Measurements from ENCODE around the gene RADIL.
"Not testable (repeated sequence)": the region's sequence is repeated elsewhere in the genome, so short reads cannot be mapped to it uniquely, and the experiment has no call there.

RADIL gene

DNA sequence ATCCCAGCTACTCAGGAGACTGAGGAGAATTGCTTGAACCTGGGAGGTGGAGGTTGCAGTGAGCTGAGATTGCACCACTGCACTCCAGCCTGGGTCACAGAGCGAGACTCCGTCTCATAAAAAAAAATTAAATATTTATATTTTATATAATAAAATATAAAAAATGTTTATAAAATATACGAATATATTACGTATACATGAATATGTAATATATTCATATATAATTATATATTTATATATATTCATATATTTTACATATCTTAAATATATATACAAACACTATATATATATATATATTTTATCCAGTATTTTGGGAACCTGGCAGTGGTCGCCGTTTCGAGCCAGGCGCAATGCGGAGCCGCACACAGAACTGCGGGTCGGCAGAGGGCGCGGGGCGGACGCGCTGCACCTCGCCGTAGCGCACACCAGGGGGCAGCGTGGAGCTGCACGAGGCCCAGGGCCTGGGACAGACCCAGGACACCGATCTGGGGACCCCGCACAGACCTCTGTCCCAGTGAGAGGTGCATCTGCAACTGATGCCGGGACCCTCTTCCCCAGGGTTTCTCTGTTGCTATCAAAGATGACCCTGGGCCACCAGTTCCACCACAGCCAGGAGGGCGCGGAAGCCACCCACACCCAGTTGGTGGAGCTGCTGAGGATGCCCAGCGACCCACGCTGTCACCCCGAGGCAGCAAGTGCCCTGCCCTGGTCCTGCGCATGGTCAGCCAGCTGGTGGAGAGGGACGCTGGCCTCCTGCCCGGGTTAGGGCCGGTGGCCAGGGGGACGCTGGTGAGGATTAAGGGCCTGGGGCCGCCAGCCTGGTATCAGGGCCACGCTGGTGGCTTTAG is 85.4 kb downstream of the RADIL start:
- no peak overlapping the region for H3K4me3 ChIP-seq (ENCODE audit: low read length)
- TF ChIP-seq ZNF274 (IDR thresholded peaks at IDR 0.05; ENCODE audit: low read depth, low read length), result no peak

DNA sequence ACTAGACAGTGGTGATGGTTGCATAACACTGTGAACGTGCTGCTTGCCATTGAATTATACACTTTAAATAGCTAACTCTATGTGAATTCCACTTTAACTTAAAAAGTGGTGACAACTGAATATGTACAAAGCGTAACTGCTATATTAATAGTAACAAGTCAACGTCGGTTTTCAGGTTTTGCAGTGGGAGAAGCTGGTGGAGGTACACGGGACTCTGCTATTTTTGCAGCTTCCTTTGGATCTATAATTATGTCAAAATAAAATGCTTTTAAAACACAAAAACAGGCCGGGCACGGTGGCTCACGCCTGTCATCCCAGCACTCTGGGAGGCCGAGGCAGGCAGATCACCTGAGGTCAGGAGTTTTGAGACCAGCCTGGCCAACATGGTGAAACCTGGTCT is 87.1 kb downstream of the RADIL start:
- no peak overlapping the region for H3K4me3 ChIP-seq (ENCODE audit: low read length)
- TF ChIP-seq ZNF274 (IDR thresholded peaks at IDR 0.05; ENCODE audit: low read depth, low read length), result no peak

DNA sequence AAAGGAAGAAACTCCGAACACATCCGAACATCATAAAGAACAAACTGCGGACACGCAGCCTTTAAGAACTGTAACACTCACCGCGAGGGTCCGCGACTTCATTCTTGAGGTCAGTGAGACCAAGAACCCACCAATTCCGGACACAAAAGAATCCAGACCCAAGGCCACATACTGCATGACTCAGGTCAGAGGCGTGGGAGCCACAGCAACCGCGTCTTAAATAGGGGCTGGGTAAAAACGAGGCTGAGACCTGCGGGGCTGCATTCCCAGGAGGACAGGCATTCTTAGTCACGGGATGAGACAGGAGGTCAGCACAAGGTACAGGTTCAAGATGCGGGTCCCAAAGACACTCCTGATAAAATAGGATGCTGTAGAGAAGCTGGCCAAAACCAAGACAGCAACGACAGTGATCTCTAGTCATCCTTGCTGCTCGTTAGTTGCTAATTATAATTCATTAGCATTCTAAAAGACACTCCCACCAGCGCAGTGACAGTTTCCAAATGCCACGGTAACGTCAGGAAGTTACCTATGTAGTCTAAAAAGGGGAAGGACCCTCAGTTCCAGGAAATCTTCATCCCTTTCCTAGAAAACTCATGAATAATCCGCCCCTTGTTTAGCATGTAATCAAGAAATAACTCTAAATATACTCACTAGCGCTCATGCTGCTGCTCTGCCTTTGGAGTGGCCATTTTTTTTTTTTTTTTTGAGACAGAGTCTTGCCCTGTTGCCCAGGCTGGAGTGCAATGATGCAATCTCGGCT is 88.7 kb downstream of the RADIL start:
- no peak for TF ChIP-seq ZNF274 (IDR thresholded peaks at IDR 0.05; ENCODE audit: low read depth, low read length)

DNA sequence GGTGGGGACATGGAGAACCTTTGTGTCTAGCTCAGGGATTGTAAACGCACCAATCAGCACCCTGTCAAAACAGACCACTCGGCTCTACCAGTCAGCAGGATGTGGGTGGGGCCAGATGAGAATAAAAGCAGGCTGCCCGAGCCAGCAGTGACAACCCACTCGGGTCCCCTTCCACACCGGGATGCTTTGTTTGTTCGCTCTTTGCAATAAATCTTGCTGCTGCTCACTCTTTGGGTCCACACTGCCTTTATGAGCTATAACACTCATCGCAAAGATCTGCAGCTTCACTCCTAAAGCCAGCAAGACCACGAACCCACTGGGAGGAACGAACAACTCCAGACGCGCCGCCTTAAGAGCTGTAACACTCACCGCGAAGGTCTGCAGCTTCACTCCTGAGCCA is 89.3 kb downstream of the RADIL start:
- not testable (repeated sequence) for H3K4me3 ChIP-seq (ENCODE audit: low read length)

More for the DNA sequence above, 88.7 kb downstream of the RADIL start:
- no peak overlapping the region for H3K4me3 ChIP-seq (ENCODE audit: low read length)

DNA sequence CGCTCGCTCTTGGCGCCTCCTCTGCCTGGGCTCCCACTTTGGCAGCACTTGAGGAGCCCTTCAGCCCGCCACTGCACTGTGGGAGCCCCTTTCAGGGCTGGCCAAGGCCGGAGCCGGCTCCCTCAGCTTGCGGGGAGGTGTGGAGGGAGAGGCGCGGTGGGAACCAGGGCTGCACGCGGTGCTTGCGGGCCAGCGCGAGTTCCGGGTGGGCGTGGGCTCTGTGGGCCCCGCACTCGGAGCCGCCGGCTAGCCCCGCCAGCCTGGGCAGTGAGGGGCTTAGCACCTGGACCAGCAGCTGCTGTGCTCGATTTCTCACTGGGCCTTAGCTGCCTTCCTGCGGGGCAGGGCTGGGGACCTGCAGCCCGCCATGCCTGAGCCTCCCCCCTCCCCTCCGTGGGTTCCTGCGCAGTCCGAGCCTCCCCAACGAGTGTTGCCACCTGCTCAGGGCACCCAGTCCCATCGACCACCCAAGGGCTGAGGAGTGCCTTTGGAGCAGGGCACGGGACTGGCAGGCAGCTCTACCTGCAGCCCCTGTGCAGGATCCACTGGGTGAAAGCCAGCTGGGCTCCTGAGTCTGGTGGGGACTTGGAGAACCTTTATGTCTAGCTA is 90.0 kb downstream of the RADIL start:
- H3K4me3 ChIP-seq (ENCODE audit: low read length), result not testable (repeated sequence)

DNA sequence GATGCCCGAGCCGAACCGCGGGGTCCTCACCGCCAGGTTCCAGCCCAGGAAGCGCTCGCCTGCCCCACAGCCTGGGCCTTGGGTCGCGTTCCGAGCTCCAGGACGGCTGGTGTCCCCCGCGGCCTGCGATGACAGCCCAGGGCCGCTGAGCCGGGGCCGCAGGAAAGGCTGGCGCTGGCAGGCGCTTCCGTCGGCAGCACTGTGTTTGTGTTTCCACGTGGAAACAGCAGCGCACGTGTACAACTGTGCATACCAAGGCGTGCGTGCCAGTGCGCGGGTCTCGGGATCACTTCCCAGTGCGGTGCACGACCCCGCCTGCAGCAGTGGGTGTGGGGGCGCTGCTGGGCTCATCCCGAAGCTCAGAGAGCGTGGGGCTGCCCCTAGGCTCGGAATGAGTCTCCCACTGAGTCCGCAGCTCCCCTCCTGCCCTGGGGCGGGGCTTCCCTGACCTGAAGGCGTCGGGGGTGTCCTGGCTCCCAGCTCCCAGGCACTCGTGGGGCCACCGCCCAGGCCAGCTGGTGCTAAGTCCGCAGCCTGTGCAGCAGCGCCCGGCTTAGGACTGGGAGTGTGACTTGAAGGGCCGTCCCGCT is 90.9 kb downstream of the RADIL start:
- no peak overlapping the region for H3K4me3 ChIP-seq (ENCODE audit: low read length)

DNA sequence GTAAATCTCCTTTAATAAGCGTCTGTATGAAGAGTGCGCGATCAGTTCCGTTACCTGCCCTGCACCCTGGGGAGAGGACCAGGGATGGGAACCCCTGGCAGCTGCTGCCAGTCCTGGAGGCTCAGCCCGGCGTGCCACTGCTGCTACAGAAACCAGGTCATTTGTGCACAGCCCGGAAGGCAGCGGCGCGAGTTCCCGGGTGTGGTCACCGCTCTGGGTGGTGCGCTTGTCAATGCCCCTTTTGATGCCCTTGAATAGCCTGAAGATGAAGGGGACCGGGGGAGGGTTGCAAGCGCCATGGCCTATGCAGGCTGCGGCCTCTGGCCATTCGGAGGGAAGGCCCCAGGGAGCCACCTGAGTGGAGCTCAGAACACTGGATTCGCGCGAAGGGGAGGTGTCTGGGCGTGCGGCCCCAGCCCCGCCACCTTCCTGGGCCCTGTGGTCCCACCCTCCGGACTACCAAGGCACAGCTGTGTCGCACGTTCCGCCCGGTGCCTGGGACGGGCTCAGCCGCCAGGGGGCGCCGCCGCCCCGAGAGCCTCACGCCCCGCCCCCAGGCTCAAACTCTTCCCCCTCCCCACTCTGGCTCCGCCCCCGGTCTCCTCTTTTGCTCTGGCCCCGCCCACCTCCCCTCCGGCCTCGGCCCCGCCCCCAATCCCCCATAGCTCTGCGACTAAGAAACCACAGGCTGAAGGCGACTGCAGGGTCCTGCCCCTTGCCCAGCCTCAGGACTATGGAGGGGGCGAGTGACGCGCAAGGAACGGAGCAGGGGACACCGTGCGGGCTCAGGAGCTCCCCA is 91.6 kb downstream of the RADIL start:
- no peak overlapping the region for H3K4me3 ChIP-seq (ENCODE audit: low read length)
- TF ChIP-seq ZNF274 (IDR thresholded peaks at IDR 0.05; ENCODE audit: low read depth, low read length), result no peak

More for the DNA sequence above, 90.9 kb downstream of the RADIL start:
- TF ChIP-seq ZNF274 (IDR thresholded peaks at IDR 0.05; ENCODE audit: low read depth, low read length), result no peak

DNA sequence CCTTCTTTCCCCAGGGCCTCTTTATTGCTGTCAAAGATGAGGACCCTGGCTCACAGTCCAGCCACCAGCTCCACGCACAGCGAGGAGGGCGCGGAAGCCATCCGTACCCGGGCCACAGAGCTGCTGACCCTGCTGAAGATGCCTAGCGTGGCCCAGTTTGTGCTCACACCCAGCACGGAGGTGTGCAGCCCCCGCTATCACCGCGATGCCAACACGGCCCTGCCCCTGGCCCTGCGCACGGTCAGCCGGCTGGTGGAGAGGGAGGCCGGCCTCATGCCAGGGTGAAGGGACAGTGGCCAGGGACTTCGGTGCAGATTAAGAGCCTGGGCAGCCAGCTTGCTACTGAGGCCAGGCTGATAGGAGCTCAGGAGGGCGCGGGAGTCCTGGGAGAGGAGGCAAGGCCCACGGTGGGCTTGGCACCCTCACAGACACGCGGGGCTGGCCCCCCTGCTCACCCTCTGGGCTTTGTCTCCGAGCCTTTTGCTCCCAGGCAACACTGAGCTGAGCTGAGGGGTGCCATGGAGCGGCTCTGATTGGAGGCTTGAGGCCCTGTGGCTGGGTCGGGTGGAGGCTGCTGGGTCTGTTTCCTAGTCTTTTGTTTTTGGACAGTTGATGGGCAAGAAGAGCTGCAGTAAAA is 92.3 kb downstream of the RADIL start:
- TF ChIP-seq ZNF274 (IDR thresholded peaks at IDR 0.05; ENCODE audit: low read depth, low read length), result no peak
- H3K4me3 ChIP-seq (ENCODE audit: low read length), result no peak overlapping the region

DNA sequence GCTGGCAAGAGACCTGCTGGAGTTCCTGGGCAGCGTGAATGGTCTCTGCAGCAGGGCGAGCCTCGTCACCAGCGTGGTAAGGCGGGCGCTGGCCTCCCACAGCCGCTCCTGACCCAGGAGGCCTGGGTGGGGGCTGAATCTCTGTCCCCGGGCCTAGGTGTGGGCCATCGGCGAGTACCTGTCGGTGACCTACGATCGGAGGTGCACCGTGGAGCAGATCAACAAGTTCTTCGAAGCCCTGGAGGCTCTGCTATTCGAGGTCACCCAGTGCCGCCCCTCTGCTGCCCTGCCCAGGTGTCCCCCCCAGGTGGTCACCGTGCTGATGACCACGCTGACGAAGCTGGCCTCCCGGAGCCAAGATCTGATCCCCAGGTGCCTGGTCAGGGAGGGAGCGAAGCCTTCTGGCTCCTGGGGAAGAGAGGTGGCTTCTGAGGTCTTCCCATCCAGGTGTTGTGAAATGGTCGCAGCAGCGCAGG is 93.0 kb downstream of the RADIL start:
- TF ChIP-seq ZNF274 (IDR thresholded peaks at IDR 0.05; ENCODE audit: low read depth, low read length), result no peak
- H3K4me3 ChIP-seq (ENCODE audit: low read length), result no peak overlapping the region

DNA sequence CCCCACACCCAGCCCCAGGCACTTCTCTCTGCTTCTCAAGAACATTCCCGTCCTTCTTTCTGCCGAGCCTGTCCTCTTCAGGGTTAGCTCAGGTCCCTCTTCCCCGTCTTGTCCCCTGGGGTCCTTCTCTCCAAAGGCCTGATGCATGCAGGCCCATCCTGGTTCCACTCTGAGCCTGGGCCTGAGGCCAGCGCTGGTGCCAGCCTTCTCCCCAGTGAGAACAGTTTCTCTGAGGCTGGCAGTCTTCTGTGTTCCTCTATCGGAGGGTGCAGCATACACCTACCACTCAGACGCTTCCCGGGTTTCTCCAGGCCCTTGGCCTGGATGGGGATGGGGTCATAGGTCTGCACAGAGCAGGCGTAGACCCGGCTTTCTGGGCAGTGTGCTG is 93.4 kb downstream of the RADIL start:
- TF ChIP-seq ZNF274 (IDR thresholded peaks at IDR 0.05; ENCODE audit: low read depth, low read length), result no peak
- no peak overlapping the region for H3K4me3 ChIP-seq (ENCODE audit: low read length)

DNA sequence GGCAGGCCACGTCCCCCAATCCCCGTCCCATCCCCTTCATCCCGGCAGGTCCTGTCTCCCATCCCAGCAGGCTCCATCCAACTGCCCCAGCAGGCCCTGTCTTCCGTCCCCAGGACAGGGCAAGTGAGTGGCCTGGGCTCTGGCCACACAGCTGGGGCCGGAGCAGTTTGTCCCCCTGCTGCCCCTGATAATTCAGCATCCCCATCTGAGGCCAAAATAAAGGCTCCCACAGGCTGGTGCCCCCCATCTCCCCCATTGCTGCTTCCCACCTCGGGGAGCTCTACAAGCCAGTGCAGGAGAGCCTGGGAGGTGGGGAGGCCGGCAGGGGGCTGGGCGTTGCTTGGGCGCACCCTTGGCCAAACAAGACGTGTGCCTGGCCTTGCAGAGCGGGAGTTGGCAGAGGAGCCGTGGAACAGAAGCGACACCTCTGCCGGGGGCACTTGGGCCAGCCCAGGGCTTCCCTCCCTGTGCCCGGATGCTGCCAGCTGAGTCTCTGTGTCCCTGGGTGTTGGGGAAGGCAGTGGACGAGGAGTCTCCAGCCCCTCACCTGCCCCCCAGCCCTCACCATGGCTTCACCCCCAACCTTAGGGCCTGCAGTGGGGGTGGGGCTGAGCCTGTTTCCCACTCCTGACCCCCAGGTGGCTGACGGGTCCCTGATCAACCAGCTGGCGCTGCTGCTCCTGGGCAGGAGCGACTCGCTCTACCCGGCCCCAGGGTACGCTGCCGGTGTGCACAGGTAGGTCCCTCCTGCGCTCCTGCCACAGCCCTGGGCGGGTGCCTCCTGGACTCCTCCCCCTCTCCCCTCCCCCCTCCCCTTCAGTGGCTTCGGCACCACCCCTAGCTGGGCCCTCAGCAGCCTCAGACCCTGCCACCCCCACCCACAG is 94.1 kb downstream of the RADIL start:
- H3K4me3 ChIP-seq (ENCODE audit: low read length), result no peak overlapping the region
- TF ChIP-seq ZNF274 (IDR thresholded peaks at IDR 0.05; ENCODE audit: low read depth, low read length), result no peak

DNA sequence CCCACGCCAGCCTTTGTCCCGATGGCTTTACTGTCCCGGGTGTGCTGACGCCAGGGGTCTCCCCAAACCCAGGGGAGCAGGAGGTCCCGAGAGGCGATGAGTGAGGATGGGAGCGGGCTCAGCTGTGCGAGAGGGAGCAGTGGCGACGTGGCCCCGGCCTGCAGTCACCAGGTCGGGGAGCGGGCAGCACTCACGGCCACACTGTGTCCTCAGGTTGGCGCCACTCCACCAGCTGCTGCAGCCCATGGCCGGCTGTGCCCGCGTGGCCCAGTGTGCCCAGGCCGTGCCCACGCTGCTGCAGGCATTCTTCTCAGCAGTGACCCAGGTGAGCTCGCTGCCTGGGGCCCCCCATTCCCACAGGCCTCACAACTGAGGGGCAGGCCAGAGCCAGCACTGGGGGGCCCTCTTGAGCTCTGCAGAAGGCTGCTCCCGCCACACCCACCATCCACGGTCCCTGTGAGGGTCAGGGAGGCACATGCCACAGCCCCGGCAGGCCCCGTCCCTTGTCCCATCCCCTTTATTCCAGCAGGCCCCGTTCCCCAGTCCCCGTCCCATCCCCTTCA is 94.8 kb downstream of the RADIL start:
- H3K4me3 ChIP-seq (ENCODE audit: low read length), result no peak overlapping the region
- TF ChIP-seq ZNF274 (IDR thresholded peaks at IDR 0.05; ENCODE audit: low read depth, low read length), result no peak

Measured in GM08714 (cell line).